Liver (tissue), 9 donors: ENCODE results near the gene DHX15. TPM values are rescaled to one million over a fixed set of nuclear protein-coding genes. Genes with fewer than 3 reads are reported as not detected.

Experiments used
- DNase-seq: peaks from one replicate; pipeline ENCODE4 v3.0.0-alpha.2; 2017; ENCODE audit warnings: low spot score
- H3K27ac ChIP-seq, 2 donors: one replicate each; pipeline ENCODE4 v1.7.0; 2013; ENCODE audit warnings: inconsistent platforms in 2 of 2, low read length in 2 of 2, control low read depth in 1 of 2, low read depth in 1 of 2, mild to moderate bottlenecking in 1 of 2
- H3K27me3 ChIP-seq, 4 donors: one replicate each; pipeline versions ENCODE4 v1.6.1 to v1.7.0; 2013; ENCODE audit warnings: low read length in 3 of 4, inconsistent platforms in 1 of 4, mild to moderate bottlenecking in 1 of 4, moderate library complexity in 1 of 4; ENCODE audit not compliant: control insufficient read depth in 4 of 4, insufficient read depth in 4 of 4
- H3K36me3 ChIP-seq, 4 donors: one replicate each; pipeline versions ENCODE4 v1.6.1 to v1.7.0; 2013; ENCODE audit warnings: low read length in 3 of 4, mild to moderate bottlenecking in 3 of 4, low read depth in 1 of 4, moderate library complexity in 1 of 4; ENCODE audit not compliant: control insufficient read depth in 4 of 4, insufficient read depth in 3 of 4
- H3K4me1 ChIP-seq, 4 donors: one replicate each; pipeline versions ENCODE4 v1.6.1 to v1.7.0; 2013; ENCODE audit warnings: low read length in 3 of 4, mild to moderate bottlenecking in 3 of 4, moderate library complexity in 1 of 4; ENCODE audit not compliant: control insufficient read depth in 4 of 4, insufficient read depth in 4 of 4
- H3K4me3 ChIP-seq, 3 donors: one replicate each; pipeline versions ENCODE4 v1.6.1 to v1.7.0; 2013; ENCODE audit warnings: low read length in 3 of 3, control low read depth in 1 of 3, low read depth in 1 of 3, mild to moderate bottlenecking in 1 of 3
- H3K9ac ChIP-seq, 2 donors: one replicate each; pipeline ENCODE4 v1.7.0; 2013; ENCODE audit warnings: low read length in 2 of 2, mild to moderate bottlenecking in 2 of 2, moderate library complexity in 2 of 2, control low read depth in 1 of 2, low read depth in 1 of 2
- H3K9me3 ChIP-seq, 4 donors: one replicate each; pipeline versions ENCODE4 v1.6.1 to v1.7.0; 2013; ENCODE audit warnings: low read length in 3 of 4; ENCODE audit not compliant: control insufficient read depth in 4 of 4
- FOXA1 ChIP-seq: IDR thresholded peaks from 2 replicates; pipeline ENCODE4 v1.6.1; 2016; ENCODE audit warnings: antibody characterized with exemption
- FOXA2 ChIP-seq: IDR thresholded peaks from 2 replicates; pipeline ENCODE4 v1.6.1; 2016; ENCODE audit warnings: antibody characterized with exemption
- GABPA ChIP-seq, 2 donors: IDR thresholded peaks in 1 of 2; conservative IDR thresholded peaks in 1 of 2; 2 replicates each; pipeline ENCODE4 v1.6.1; 2016; ENCODE audit warnings: antibody characterized with exemption in 2 of 2, mild to moderate bottlenecking in 1 of 2, moderate library complexity in 1 of 2
- HNF4A ChIP-seq, 2 donors: conservative IDR thresholded peaks; 2 replicates each; pipeline ENCODE4 v1.6.1; 2016; ENCODE audit warnings: antibody characterized with exemption in 2 of 2, mild to moderate bottlenecking in 2 of 2
- HNF4G ChIP-seq: IDR thresholded peaks from 2 replicates; pipeline ENCODE4 v1.6.1; 2016; ENCODE audit warnings: antibody characterized with exemption
- JUND ChIP-seq, 2 donors: IDR thresholded peaks; 2 replicates each; pipeline ENCODE4 v1.6.1; 2016; ENCODE audit warnings: antibody characterized with exemption in 2 of 2
- NR2F2 ChIP-seq: IDR thresholded peaks from 2 replicates; pipeline ENCODE4 v1.6.1; 2016; ENCODE audit warnings: antibody characterized with exemption
- RAD21 ChIP-seq, 2 donors: IDR thresholded peaks; 2 replicates each; pipeline ENCODE4 v1.6.1; 2016; ENCODE audit warnings: antibody characterized with exemption in 2 of 2, mild to moderate bottlenecking in 2 of 2
- RXRA ChIP-seq, 2 donors: IDR thresholded peaks; 2 replicates each; pipeline ENCODE4 v1.6.1; 2017 to 2018; ENCODE audit warnings: antibody characterized with exemption in 2 of 2, mild to moderate bottlenecking in 1 of 2
- SP1 ChIP-seq: IDR thresholded peaks from 2 replicates; pipeline ENCODE4 v1.6.1; 2018; ENCODE audit warnings: antibody characterized with exemption, mild to moderate bottlenecking
- TAF1 ChIP-seq: conservative IDR thresholded peaks from 2 replicates; pipeline ENCODE4 v1.6.1; 2016; ENCODE audit warnings: antibody characterized with exemption, mild to moderate bottlenecking
- YY1 ChIP-seq: IDR thresholded peaks from 2 replicates; pipeline ENCODE4 v1.6.1; 2016; ENCODE audit warnings: antibody characterized with exemption, mild to moderate bottlenecking
- WGBS: extraction: QIAGEN DNeasy Blood & Tissue Kit; methylation state at CpG from one replicate; pipeline ENCODE4 v1.1.7; 2013; 5-methylcytosine and 5-hydroxymethylcytosine counted together
- polyA plus RNA-seq, 2 donors: library from polyadenylated mRNA; stranded (reverse) in 1 of 2; unstranded in 1 of 2; fragments of 200-250 nt in 1 of 2; fragments of >200 nt in 1 of 2; fragmentation: Nextera tagmentation in 1 of 2; extraction: Ambion mirVana in 1 of 2; gene quantifications; one replicate each; pipeline versions ENCODE4 v1.2.1 to v1.2.3, GENCODE V29; 2013 to 2015
- total RNA-seq, 2 donors: library from RNA; depleted of rRNA; stranded (reverse); fragments of >200 nt; gene quantifications; one replicate each; pipeline ENCODE4 v1.2.3, GENCODE V29; 2014
- TF ChIP-seq, protein P1 (sequence below): IDR thresholded peaks from 2 replicates; pipeline ENCODE4 v1.6.1; 2016; ENCODE audit warnings: antibody characterized with exemption, mild to moderate bottlenecking
- TF ChIP-seq, protein P2 (sequence below): IDR thresholded peaks from 2 replicates; pipeline ENCODE4 v1.6.1; 2016; ENCODE audit warnings: antibody characterized with exemption
- TF ChIP-seq, protein P3 (sequence below): fragments of 150-350 bp; IDR thresholded peaks from 2 replicates; pipeline ENCODE4 v1.5.1; 2017; ENCODE audit warnings: improper control_type of control experiment, low read depth, low read length; ENCODE audit not compliant: missing input control
- donor health status: healthy.
- donor health status: healthy.
- donor health status: healthy.
- donor health status: healthy.
- donor health status: healthy.

DHX15 gene
- total and polyA plus RNA-seq, 4 donors = 25.2 to 80.9 (median 51.5) TPM

DNA sequence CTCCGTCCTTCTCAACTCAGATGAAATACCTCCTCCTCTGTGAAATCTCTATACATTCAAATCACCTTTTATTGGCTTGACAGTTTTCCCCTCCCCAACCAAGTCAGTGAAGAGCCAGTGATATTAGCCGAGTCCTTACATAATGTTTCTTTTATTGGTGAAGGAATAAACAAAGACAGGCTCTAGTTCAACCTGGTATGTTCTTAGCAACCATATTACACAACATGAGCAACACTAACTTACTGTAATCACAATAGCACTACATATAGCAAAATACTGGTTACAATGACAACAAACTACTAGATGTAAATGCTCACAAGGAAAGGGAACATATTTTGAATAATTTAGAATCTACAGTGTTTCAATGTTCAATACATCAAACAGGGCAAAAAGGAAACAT lies 19.9 kb downstream of the DHX15 start:
- Histone ChIP-seq H3K4me3 (no peak overlapping the region), H3K36me3 (peaks cover 0 to 5% (median 0%) of the 10 kb centered on the region in 4 donors), H3K27me3 (no peaks in the 10 kb centered on the region), H3K27ac (no peak overlapping the region), H3K9me3 (peaks cover 0 to 2% (median 0%) of the 10 kb centered on the region in 4 donors), H3K9ac (no peak overlapping the region), H3K4me1 (peaks cover 5 to 21% (median 8%) of the 10 kb centered on the region in 4 donors)
- no peak for DNase-seq
- 89% methylated on average over 2 of the region's 2 CpGs for whole genome bisulfite sequencing
- TF ChIP-seq, protein P1, sequence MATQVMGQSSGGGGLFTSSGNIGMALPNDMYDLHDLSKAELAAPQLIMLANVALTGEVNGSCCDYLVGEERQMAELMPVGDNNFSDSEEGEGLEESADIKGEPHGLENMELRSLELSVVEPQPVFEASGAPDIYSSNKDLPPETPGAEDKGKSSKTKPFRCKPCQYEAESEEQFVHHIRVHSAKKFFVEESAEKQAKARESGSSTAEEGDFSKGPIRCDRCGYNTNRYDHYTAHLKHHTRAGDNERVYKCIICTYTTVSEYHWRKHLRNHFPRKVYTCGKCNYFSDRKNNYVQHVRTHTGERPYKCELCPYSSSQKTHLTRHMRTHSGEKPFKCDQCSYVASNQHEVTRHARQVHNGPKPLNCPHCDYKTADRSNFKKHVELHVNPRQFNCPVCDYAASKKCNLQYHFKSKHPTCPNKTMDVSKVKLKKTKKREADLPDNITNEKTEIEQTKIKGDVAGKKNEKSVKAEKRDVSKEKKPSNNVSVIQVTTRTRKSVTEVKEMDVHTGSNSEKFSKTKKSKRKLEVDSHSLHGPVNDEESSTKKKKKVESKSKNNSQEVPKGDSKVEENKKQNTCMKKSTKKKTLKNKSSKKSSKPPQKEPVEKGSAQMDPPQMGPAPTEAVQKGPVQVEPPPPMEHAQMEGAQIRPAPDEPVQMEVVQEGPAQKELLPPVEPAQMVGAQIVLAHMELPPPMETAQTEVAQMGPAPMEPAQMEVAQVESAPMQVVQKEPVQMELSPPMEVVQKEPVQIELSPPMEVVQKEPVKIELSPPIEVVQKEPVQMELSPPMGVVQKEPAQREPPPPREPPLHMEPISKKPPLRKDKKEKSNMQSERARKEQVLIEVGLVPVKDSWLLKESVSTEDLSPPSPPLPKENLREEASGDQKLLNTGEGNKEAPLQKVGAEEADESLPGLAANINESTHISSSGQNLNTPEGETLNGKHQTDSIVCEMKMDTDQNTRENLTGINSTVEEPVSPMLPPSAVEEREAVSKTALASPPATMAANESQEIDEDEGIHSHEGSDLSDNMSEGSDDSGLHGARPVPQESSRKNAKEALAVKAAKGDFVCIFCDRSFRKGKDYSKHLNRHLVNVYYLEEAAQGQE = no peak
- no peak for TF ChIP-seq GABPA (IDR thresholded peaks at IDR 0.05 in 1 of 2, conservative IDR thresholded peaks at IDR 0.05 in 1 of 2)
- TF ChIP-seq NR2F2 = no peak
- TF ChIP-seq, protein P2, sequence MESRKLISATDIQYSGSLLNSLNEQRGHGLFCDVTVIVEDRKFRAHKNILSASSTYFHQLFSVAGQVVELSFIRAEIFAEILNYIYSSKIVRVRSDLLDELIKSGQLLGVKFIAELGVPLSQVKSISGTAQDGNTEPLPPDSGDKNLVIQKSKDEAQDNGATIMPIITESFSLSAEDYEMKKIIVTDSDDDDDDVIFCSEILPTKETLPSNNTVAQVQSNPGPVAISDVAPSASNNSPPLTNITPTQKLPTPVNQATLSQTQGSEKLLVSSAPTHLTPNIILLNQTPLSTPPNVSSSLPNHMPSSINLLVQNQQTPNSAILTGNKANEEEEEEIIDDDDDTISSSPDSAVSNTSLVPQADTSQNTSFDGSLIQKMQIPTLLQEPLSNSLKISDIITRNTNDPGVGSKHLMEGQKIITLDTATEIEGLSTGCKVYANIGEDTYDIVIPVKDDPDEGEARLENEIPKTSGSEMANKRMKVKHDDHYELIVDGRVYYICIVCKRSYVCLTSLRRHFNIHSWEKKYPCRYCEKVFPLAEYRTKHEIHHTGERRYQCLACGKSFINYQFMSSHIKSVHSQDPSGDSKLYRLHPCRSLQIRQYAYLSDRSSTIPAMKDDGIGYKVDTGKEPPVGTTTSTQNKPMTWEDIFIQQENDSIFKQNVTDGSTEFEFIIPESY = no peak
- TF ChIP-seq FOXA1 = no peak
- no peak for TF ChIP-seq FOXA2
- TF ChIP-seq TAF1 = no peak
- TF ChIP-seq JUND (IDR thresholded peaks at IDR 0.05) = no peak
- no peak for TF ChIP-seq SP1
- no peak for TF ChIP-seq YY1

DNA sequence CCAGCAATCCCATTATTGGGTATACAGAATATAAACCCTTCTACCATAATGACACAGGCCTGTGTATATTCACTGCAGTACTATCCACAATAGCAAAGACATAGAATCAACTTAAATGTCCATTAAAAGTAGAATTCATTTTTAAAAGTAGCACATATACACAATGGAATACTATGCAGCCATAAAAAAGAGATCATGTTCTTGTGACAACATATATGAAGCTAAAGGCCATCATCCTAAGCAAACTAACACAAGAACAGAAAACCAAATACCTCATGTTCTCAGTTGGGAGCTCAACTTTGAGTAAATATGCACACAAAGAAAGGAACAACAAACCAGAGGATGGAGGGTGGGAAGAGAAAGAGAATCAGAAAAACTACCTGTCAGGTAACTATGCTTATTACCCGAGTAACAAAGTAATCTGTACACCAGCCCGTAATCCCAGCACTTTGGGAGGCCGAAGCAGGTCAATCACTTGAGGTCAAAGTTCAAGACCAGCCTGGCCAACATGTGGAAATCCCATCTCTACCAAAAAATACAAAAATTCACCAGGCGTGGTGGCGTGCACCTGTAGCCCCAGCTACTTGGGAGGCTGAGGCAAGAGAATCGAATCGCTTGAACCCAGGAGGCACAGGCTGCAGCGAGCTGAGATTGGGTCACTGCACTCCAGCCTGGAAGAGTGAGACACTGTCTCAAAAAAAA lies 22.8 kb downstream of the DHX15 start:
- DNase-seq = no peak
- WGBS = 70% methylated on average over 8 of the region's 8 CpGs
- H3K9ac ChIP-seq = no peak overlapping the region
- no peaks in the 10 kb centered on the region for H3K27me3 ChIP-seq
- H3K4me3 ChIP-seq = no peak overlapping the region
- H3K27ac ChIP-seq = no peak overlapping the region
- TF ChIP-seq HNF4A (conservative IDR thresholded peaks at IDR 0.05) (peak; percentile 45 to 64), HNF4G (no peak), RAD21 (IDR thresholded peaks at IDR 0.05) (no peak), RXRA (IDR thresholded peaks at IDR 0.05) (peak; percentile 39 to 74), NR2F2 (peak; percentile 57), FOXA2 (no peak)
- TF ChIP-seq, protein P3, sequence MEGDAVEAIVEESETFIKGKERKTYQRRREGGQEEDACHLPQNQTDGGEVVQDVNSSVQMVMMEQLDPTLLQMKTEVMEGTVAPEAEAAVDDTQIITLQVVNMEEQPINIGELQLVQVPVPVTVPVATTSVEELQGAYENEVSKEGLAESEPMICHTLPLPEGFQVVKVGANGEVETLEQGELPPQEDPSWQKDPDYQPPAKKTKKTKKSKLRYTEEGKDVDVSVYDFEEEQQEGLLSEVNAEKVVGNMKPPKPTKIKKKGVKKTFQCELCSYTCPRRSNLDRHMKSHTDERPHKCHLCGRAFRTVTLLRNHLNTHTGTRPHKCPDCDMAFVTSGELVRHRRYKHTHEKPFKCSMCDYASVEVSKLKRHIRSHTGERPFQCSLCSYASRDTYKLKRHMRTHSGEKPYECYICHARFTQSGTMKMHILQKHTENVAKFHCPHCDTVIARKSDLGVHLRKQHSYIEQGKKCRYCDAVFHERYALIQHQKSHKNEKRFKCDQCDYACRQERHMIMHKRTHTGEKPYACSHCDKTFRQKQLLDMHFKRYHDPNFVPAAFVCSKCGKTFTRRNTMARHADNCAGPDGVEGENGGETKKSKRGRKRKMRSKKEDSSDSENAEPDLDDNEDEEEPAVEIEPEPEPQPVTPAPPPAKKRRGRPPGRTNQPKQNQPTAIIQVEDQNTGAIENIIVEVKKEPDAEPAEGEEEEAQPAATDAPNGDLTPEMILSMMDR = no peak
- TF ChIP-seq, protein P2 = no peak
- H3K9me3 ChIP-seq = peaks cover 0 to 2% (median 0%) of the 10 kb centered on the region in 4 donors
- H3K36me3 ChIP-seq = no peaks in the 10 kb centered on the region
- H3K4me1 ChIP-seq = peaks cover 5 to 30% (median 9%) of the 10 kb centered on the region in 4 donors
